WTC11 (cell line): ENCODE results near the gene TRIM49D1.
"Not testable (repeated sequence)": the region's sequence is repeated elsewhere in the genome, so short reads cannot be mapped to it uniquely, and the experiment has no call there.

Source experiments
- EMX1 ChIP-seq: fragments of 250-450 bp; sonication (Bioruptor Pico); IDR thresholded peaks from 2 replicates; pipeline ENCODE4 v1.8.0; 2021; ENCODE audit warnings: mild to moderate bottlenecking
- ESRRA ChIP-seq: sonication (generic); formaldehyde crosslinking; IDR thresholded peaks from 2 replicates; pipeline ENCODE4 v1.8.1; 2022; ENCODE audit warnings: mild to moderate bottlenecking, missing genetic modification reagents, borderline replicate concordance
- JUN ChIP-seq: sonication (generic); formaldehyde crosslinking; IDR thresholded peaks from 2 replicates; pipeline ENCODE4 v1.8.0; 2023; ENCODE audit warnings: mild to moderate bottlenecking, missing genetic modification reagents
- SOX15 ChIP-seq: fragments of 250-450 bp; sonication (Bioruptor Pico); IDR thresholded peaks from 2 replicates; pipeline ENCODE4 v1.9.0; 2021; ENCODE audit warnings: mild to moderate bottlenecking
- TCF7 ChIP-seq: sonication (generic); formaldehyde crosslinking; IDR thresholded peaks from 2 replicates; pipeline ENCODE4 v1.8.0; 2022; ENCODE audit warnings: mild to moderate bottlenecking, low read depth, missing genetic modification reagents, moderate library complexity
- ZBTB21 ChIP-seq: sonication (generic); formaldehyde crosslinking; IDR thresholded peaks from 2 replicates; pipeline ENCODE4 v1.8.1; 2023; ENCODE audit warnings: mild to moderate bottlenecking, missing genetic modification reagents, borderline replicate concordance
- ZNF138 ChIP-seq: sonication (generic); formaldehyde crosslinking; conservative IDR thresholded peaks from 2 replicates; pipeline ENCODE4 v1.8.1; 2022; ENCODE audit warnings: mild to moderate bottlenecking, moderate library complexity, missing genetic modification reagents
- ZNF263 ChIP-seq: sonication (generic); formaldehyde crosslinking; IDR thresholded peaks from 2 replicates; pipeline ENCODE4 v1.8.1; 2022; ENCODE audit warnings: low read depth, mild to moderate bottlenecking, moderate library complexity, missing genetic modification reagents
- TF ChIP-seq, protein P1 (sequence below): fragments of 200-600 bp; IDR thresholded peaks from 2 replicates; pipeline ENCODE4 v1.8.0; 2022; ENCODE audit warnings: antibody characterized with exemption
- TF ChIP-seq, protein P2 (sequence below): sonication (generic); formaldehyde crosslinking; IDR thresholded peaks from 2 replicates; pipeline ENCODE4 v1.8.1; 2023; ENCODE audit warnings: mild to moderate bottlenecking, missing genetic modification reagents
- TF ChIP-seq, protein P3 (sequence below): sonication (generic); formaldehyde crosslinking; IDR thresholded peaks from 2 replicates; pipeline ENCODE4 v1.8.0; 2022; ENCODE audit warnings: mild to moderate bottlenecking, missing genetic modification reagents
- TF ChIP-seq, protein P4 (sequence below): sonication (generic); formaldehyde crosslinking; IDR thresholded peaks from 2 replicates; pipeline ENCODE4 v1.8.1; 2022; ENCODE audit warnings: mild to moderate bottlenecking, moderate library complexity, missing genetic modification reagents
- TF ChIP-seq, protein P5 (sequence below): sonication (generic); formaldehyde crosslinking; IDR thresholded peaks from 2 replicates; pipeline ENCODE4 v1.8.1; 2022; ENCODE audit warnings: low read depth, mild to moderate bottlenecking, moderate library complexity, missing genetic modification reagents, borderline replicate concordance
- TF ChIP-seq, protein P6 (sequence below): sonication (generic); formaldehyde crosslinking; IDR thresholded peaks from 2 replicates; pipeline ENCODE4 v1.8.1; 2023; ENCODE audit warnings: mild to moderate bottlenecking, missing genetic modification reagents, moderate library complexity

DNA sequence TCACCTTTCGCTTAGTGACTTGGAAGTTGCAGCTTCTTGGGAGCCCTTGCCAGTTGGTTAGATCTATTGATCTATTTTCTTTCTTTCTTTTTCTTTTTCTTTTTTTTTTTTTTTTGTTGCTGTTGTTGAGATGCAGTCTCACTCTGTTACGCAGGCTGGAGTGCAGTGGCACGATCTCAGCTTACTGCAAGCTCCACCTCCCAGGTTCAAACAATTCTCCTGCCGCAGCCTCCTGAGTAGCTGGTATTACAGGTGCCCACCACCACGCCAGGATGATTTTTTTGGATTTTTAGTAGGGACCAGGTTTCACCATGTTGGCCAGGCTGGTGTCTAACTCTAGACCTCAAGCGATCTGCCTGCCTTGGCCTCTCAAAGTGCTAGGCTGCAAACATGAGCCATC lies 44.5 kb downstream of the TRIM49D1 start:
- TF ChIP-seq, protein P1, sequence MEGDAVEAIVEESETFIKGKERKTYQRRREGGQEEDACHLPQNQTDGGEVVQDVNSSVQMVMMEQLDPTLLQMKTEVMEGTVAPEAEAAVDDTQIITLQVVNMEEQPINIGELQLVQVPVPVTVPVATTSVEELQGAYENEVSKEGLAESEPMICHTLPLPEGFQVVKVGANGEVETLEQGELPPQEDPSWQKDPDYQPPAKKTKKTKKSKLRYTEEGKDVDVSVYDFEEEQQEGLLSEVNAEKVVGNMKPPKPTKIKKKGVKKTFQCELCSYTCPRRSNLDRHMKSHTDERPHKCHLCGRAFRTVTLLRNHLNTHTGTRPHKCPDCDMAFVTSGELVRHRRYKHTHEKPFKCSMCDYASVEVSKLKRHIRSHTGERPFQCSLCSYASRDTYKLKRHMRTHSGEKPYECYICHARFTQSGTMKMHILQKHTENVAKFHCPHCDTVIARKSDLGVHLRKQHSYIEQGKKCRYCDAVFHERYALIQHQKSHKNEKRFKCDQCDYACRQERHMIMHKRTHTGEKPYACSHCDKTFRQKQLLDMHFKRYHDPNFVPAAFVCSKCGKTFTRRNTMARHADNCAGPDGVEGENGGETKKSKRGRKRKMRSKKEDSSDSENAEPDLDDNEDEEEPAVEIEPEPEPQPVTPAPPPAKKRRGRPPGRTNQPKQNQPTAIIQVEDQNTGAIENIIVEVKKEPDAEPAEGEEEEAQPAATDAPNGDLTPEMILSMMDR = not testable (repeated sequence)
- TF ChIP-seq, protein P2, sequence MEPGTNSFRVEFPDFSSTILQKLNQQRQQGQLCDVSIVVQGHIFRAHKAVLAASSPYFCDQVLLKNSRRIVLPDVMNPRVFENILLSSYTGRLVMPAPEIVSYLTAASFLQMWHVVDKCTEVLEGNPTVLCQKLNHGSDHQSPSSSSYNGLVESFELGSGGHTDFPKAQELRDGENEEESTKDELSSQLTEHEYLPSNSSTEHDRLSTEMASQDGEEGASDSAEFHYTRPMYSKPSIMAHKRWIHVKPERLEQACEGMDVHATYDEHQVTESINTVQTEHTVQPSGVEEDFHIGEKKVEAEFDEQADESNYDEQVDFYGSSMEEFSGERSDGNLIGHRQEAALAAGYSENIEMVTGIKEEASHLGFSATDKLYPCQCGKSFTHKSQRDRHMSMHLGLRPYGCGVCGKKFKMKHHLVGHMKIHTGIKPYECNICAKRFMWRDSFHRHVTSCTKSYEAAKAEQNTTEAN = not testable (repeated sequence)
- not testable (repeated sequence) for TF ChIP-seq ZBTB21; TCF7; ZNF138 (CRISPR knock-in tag); JUN (CRISPR knock-in tag); ZNF263 (CRISPR knock-in tag); EMX1 (CRISPR knock-in tag); ESRRA (CRISPR knock-in tag); SOX15
- TF ChIP-seq, protein P3, sequence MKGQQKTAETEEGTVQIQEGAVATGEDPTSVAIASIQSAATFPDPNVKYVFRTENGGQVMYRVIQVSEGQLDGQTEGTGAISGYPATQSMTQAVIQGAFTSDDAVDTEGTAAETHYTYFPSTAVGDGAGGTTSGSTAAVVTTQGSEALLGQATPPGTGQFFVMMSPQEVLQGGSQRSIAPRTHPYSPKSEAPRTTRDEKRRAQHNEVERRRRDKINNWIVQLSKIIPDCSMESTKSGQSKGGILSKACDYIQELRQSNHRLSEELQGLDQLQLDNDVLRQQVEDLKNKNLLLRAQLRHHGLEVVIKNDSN (CRISPR knock-in tag) = not testable (repeated sequence)
- TF ChIP-seq, protein P4, sequence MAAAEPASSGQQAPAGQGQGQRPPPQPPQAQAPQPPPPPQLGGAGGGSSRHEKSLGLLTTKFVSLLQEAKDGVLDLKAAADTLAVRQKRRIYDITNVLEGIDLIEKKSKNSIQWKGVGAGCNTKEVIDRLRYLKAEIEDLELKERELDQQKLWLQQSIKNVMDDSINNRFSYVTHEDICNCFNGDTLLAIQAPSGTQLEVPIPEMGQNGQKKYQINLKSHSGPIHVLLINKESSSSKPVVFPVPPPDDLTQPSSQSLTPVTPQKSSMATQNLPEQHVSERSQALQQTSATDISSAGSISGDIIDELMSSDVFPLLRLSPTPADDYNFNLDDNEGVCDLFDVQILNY = not testable (repeated sequence)
- TF ChIP-seq, protein P5, sequence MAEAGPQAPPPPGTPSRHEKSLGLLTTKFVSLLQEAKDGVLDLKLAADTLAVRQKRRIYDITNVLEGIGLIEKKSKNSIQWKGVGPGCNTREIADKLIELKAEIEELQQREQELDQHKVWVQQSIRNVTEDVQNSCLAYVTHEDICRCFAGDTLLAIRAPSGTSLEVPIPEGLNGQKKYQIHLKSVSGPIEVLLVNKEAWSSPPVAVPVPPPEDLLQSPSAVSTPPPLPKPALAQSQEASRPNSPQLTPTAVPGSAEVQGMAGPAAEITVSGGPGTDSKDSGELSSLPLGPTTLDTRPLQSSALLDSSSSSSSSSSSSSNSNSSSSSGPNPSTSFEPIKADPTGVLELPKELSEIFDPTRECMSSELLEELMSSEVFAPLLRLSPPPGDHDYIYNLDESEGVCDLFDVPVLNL (CRISPR knock-in tag) = not testable (repeated sequence)
- TF ChIP-seq, protein P6, sequence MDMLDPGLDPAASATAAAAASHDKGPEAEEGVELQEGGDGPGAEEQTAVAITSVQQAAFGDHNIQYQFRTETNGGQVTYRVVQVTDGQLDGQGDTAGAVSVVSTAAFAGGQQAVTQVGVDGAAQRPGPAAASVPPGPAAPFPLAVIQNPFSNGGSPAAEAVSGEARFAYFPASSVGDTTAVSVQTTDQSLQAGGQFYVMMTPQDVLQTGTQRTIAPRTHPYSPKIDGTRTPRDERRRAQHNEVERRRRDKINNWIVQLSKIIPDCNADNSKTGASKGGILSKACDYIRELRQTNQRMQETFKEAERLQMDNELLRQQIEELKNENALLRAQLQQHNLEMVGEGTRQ = not testable (repeated sequence)
